Breast epithelium (tissue), 3 donors: Measurements from ENCODE around the gene CAMK2B.

Source experiments
- CTCF ChIP-seq, 3 donors: fragments of 450-650 bp; IDR thresholded peaks; one replicate each; pipeline ENCODE4 v1.5.1; 2016 to 2017; ENCODE audit warnings: antibody characterized with exemption in 3 of 3, mild to moderate bottlenecking in 3 of 3, moderate library complexity in 3 of 3
- POLR2A ChIP-seq: fragments of 450-650 bp; IDR thresholded peaks from one replicate; pipeline ENCODE4 v1.6.1; 2016; ENCODE audit warnings: antibody characterized with exemption, mild to moderate bottlenecking, moderate library complexity
- POLR2AphosphoS5 ChIP-seq, 3 donors: sonication (generic); formaldehyde crosslinking; IDR thresholded peaks; one replicate each; pipeline ENCODE4 v1.6.1; 2017; ENCODE audit warnings: antibody characterized with exemption in 3 of 3

GRCh38 chr7:44294325-44295069 is 30.9 kb downstream of the CAMK2B start:
- no peak for TF ChIP-seq CTCF (IDR thresholded peaks at IDR 0.05)
- TF ChIP-seq POLR2A = no peak
- no peak for TF ChIP-seq POLR2AphosphoS5 (IDR thresholded peaks at IDR 0.05)
